ENCODE measurements around the gene MEIS1. TPM values are rescaled to one million over a fixed set of nuclear protein-coding genes. Genes with fewer than 3 reads are reported as not detected.

MEIS1 gene
- total RNA-seq, 3 donors from 2014 or later: 23.2 to 196 (median 33.4) TPM

GRCh38 chr2:66430505-66431273, 4.2 kb upstream of the MEIS1 start:
- no peak for TF ChIP-seq CTCF (IDR thresholded peaks at IDR 0.05)
- H3K9me3 ChIP-seq: no peaks in the 10 kb centered on the region
- intact Hi-C loops (cut with DNase I, micrococcal nuclease): loop anchor here in 1 of 2 donors (10.0 kb wide), 1 partner anchor 144 kb away; no protein-coding TSS in a partner anchor
- ATAC-seq: no peak
- no peak for DNase-seq
- no peaks in the 10 kb centered on the region for H3K36me3 ChIP-seq (ENCODE audit: low read depth)
- no peak overlapping the region for H3K4me3 ChIP-seq
- peaks cover 23% of the 10 kb centered on the region for H3K4me1 ChIP-seq (ENCODE audit: low read depth)

GRCh38 chr2:66431274-66431642, 3.7 kb upstream of the MEIS1 start:
- peaks cover 23% of the 10 kb centered on the region for H3K4me1 ChIP-seq (ENCODE audit: low read depth)
- H3K4me3 ChIP-seq: no peak overlapping the region
- DNase-seq (no peak), ATAC-seq (peak; percentile 44)
- no peaks in the 10 kb centered on the region for H3K9me3 ChIP-seq
- intact Hi-C loops (cut with DNase I, micrococcal nuclease): loop anchor here in 1 of 2 donors (10.0 kb wide), 1 partner anchor 144 kb away; no protein-coding TSS in a partner anchor
- H3K36me3 ChIP-seq (ENCODE audit: low read depth): no peaks in the 10 kb centered on the region
- no peak for TF ChIP-seq CTCF (IDR thresholded peaks at IDR 0.05)

- DNase-seq: peak in 2 of 3 donors; percentile 27 to 50
- intact Hi-C loops (cut with DNase I, micrococcal nuclease): loop anchor here in 1 of 2 donors (10.0 kb wide), 1 partner anchor 143 kb away; no protein-coding TSS in a partner anchor
- H3K4me1 ChIP-seq (ENCODE audit: low read depth): peaks cover 23% of the 10 kb centered on the region
- H3K4me3 ChIP-seq: no peak overlapping the region
- no peak for TF ChIP-seq CTCF (IDR thresholded peaks at IDR 0.05)
- no peaks in the 10 kb centered on the region for H3K9me3 ChIP-seq
- no peak for ATAC-seq
- no peaks in the 10 kb centered on the region for H3K36me3 ChIP-seq (ENCODE audit: low read depth)
These were observed 2.9 kb upstream of the MEIS1 start for GRCh38 chr2:66431846-66432587.

- ATAC-seq: peak; percentile 67
- no peak for TF ChIP-seq CTCF (IDR thresholded peaks at IDR 0.05)
- intact Hi-C loops (cut with DNase I, micrococcal nuclease): loop anchor here in 1 of 2 donors (10.0 kb wide), 1 partner anchor 142 kb away; no protein-coding TSS in a partner anchor
- Histone ChIP-seq H3K4me3 (no peak overlapping the region), H3K36me3 (ENCODE audit: low read depth) (no peaks in the 10 kb centered on the region), H3K9me3 (no peaks in the 10 kb centered on the region), H3K4me1 (ENCODE audit: low read depth) (peaks cover 23% of the 10 kb centered on the region)
- DNase-seq: peak; percentile 66 to 81 (median 69)
These were observed 1.9 kb upstream of the MEIS1 start for GRCh38 chr2:66432801-66433694.

- TF ChIP-seq CTCF (IDR thresholded peaks at IDR 0.05): no peak
- H3K9me3 ChIP-seq: no peaks in the 10 kb centered on the region
- intact Hi-C loops (cut with DNase I, micrococcal nuclease): loop anchor here in 1 of 2 donors (10.0 kb wide), 1 partner anchor 141 kb away; no protein-coding TSS in a partner anchor
- H3K4me1 ChIP-seq (ENCODE audit: low read depth): peaks cover 23% of the 10 kb centered on the region
- ATAC-seq (no peak), DNase-seq (no peak)
- H3K36me3 ChIP-seq (ENCODE audit: low read depth): no peaks in the 10 kb centered on the region
- H3K4me3 ChIP-seq: no peak overlapping the region
These were observed 1.3 kb upstream of the MEIS1 start for GRCh38 chr2:66433695-66433944.
